Heart left ventricle (tissue), 13 donors: Measurements from ENCODE around the gene ERGIC1.

Experiments used
- CTCF ChIP-seq, 12 donors: fragments of 200-600 bp; sonication (generic) in 4 of 12; IDR thresholded peaks; one replicate each; pipeline versions ENCODE4 v1.5.0 to v1.8.0; 2018 to 2022; ENCODE audit warnings: antibody characterized with exemption in 12 of 12, mild to moderate bottlenecking in 5 of 12
- POLR2A ChIP-seq, 2 donors: fragments of 450-650 bp; IDR thresholded peaks; one replicate each; pipeline ENCODE4 v1.6.1; 2017; ENCODE audit warnings: antibody characterized with exemption in 2 of 2, mild to moderate bottlenecking in 2 of 2, moderate library complexity in 2 of 2
- donor health status: ischemic (EF 13 %, LVEDD 7.1; RV severe dilation, severe dysfunction).
- donor health status: DM: no; HTN: yes; CAD: no.
- donor health status: DM: no; HTN: no; CAD: no.
- donor health status: ischemic (EF 25% LVEDD 6.9; RV normal size, moderate dysfunction).
- donor health status: ischemic (EF 25% LVEDD 5.7; RV mildly dilated, moderate dysfunction).
- donor health status: ischemic (EF 35%, LVEDD 5.7; RV mildly dilated, moderate dysfunction).
- donor health status: nonischemic (EF 11% LVEDD 7.7; RV severe dilation, severe dysfunction).
- donor health status: DM: yes; HTN: yes; CAD: no.
- donor health status: PGD.
- donor health status: ischemic (EF 29% LVEDD 5.4; RV normal size, mild dysfunction).
- donor health status: nonischemic (EF 23%, LVEDD 6.1; RV moderate dilation, normal function).

DNA sequence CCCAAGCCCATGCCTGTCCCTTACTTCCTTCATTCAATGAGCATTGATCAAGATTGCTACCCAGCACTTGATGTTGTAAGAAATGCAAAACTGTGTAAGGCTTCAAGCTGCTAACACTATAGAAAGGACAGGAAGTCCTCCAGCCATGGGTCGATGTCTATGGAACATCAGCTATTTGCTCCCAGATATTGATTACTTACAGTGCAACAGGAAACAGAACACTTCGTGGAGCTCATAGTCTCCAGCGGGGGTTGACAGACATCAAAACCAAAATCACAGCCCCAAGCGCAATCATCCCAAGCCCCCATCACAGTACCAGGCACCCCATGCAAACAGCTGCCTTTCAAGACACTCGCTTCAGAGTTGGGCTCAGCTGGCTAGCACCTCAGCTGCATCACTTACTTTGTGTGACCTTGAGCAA, 36.3 kb upstream of the ERGIC1 start:
- TF ChIP-seq CTCF (IDR thresholded peaks at IDR 0.05) (no peak), POLR2A (IDR thresholded peaks at IDR 0.05) (no peak)
